LNCaP clone FGC (cell line): ENCODE results near the gene RAD51B.

Source experiments
- DNase-seq: peaks from one replicate; pipeline ENCODE4 v3.0.0-alpha.2; 2011; ENCODE audit warnings: low read depth
- H3K4me3 ChIP-seq: 2 replicates; pipeline ENCODE4 v1.5.1; 2011; ENCODE audit warnings: mild to moderate bottlenecking, low read depth, low read length, control low read depth
- TF ChIP-seq, protein P1 (sequence below): IDR thresholded peaks from 2 replicates; pipeline ENCODE4 v1.5.1; 2012; ENCODE audit warnings: mild to moderate bottlenecking; ENCODE audit not compliant: control insufficient read depth, insufficient read depth; ENCODE audit errors: extremely low read depth

RAD51B gene

DNA sequence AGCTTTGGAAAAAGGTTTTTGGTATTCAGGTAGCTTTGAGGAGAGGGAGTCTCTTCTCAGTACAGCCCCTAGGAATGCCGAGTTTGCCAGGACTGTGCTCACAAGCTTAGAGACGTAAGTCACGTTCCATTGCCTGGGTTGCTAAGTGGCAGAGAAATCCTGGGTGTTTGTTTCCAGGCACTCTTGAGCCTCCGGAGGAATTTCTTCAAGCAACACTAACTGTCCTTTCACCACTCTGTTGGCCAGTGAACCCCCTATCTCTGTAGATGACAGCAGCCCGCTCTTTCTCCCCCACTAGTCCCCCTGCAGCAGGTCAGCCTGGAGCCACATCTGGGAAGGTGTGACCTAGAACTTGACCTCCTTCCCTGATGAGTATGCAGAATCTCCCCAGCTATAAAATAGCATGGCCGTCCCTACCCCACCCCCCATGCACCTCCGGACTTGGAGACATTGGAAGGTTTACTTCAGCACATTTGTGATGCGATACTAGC lies 810.5 kb downstream of the RAD51B start:
- no peak for DNase-seq
- TF ChIP-seq, protein P1, sequence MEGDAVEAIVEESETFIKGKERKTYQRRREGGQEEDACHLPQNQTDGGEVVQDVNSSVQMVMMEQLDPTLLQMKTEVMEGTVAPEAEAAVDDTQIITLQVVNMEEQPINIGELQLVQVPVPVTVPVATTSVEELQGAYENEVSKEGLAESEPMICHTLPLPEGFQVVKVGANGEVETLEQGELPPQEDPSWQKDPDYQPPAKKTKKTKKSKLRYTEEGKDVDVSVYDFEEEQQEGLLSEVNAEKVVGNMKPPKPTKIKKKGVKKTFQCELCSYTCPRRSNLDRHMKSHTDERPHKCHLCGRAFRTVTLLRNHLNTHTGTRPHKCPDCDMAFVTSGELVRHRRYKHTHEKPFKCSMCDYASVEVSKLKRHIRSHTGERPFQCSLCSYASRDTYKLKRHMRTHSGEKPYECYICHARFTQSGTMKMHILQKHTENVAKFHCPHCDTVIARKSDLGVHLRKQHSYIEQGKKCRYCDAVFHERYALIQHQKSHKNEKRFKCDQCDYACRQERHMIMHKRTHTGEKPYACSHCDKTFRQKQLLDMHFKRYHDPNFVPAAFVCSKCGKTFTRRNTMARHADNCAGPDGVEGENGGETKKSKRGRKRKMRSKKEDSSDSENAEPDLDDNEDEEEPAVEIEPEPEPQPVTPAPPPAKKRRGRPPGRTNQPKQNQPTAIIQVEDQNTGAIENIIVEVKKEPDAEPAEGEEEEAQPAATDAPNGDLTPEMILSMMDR, result no peak
- no peak overlapping the region for H3K4me3 ChIP-seq

DNA sequence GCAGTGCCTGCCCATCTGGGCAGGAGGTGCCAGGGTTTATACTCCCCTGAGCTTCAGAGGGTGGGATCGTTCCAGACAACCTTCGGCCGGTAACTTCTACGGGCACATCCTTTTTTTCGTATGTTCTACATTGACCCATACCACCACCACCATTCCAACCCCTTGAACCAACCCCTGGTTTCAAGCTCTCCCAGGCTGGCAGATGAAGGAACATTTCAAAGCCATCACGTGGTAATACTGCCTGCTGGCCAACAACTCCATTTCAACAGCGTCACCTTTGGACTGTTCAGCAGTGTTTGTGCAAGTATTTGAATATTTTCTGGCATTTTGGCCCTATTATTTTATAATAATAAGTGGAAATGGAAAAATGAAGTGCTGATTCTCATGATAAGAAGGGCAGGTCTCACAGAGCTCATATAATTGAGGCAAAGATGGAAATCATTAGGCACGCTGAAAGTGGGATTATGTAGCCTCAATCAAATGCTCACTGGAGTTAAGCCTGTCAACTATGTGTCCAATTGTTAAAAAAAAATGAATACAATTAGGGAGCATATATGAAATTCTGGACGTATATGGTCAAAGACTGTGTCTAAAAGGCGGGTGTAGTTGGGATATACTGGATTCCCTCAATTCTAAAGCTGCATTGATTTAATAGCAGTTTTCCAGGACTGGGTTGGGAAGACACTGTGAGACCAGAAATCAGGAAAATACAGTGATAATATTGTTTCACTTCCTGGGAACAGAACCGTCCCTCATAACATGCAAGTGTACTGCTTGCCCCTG lies 811.2 kb downstream of the RAD51B start:
- no peak for DNase-seq
- H3K4me3 ChIP-seq, result no peak overlapping the region
- TF ChIP-seq, protein P1, result no peak

DNA sequence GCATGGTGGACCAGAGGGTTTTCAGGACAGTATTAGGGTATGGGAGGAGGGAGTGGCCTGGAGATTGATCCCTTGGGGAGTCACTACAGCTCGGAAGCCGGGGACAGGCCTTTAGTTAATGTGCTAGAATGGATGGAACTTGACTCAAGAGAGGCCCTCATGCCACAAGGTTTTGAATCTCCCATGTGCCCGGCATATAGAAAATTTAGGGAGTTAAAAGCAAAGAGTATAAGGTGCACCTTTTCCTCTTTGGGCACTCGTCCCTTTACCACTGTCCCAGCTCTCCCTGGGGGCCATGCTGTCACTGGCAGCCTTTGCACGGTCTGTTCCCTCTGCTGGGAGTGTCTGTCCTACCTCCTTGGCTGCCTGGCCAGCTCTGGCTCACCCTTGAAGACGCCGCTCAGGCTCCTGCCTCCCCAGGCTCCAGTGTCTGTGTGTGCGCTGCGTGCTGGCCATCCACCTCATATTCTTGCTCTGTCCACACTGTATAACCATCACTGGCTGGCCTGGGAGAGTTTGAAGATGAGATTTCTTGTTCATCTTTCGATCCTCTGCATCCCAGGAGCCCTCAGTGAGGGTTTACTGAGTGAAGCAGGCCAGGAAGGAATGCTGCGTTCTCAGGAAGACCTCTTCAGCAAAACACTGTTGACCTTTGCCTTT lies 811.9 kb downstream of the RAD51B start:
- TF ChIP-seq, protein P1, result no peak
- H3K4me3 ChIP-seq, result no peak overlapping the region
- DNase-seq, result no peak

DNA sequence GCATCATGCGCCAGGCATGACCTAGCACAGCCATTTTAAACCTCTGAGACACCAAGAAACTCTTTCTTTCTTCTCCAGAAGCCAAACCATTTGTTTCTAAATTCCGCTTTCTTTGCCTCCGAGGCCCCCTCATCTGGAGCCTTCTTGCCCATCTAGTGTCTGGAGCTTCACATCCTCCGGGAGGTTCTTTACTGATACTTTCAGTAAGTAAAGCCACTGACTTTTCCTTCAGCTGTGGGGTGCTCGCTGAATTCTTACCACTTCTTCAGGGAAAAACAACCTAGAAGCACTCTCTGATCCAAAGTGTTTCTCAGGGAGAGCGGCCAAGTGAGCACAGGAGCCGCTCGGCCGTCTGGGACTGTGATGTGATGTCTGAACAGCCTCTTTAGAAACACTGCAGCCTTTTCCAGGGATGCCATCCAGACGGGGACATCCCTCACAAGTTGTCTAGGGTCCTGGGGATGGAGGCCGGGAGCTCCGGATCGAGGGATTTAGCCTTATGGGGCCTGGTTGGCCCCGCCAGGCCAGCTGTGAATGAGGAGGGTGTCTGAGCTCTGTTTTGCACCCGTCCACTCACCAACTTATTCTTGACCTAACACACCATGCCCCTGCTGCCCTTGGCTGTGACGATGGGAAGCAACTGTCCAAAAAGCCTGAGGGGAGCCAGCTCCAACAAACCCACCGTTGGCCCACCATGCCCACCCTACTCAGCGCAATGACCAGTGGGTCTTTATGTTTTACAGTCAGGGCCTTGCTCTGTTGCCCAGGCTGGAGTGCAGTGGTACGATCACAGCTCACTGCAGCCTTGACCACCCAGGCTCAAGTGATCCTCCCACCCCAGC lies 812.7 kb downstream of the RAD51B start:
- no peak overlapping the region for H3K4me3 ChIP-seq
- no peak for DNase-seq

DNA sequence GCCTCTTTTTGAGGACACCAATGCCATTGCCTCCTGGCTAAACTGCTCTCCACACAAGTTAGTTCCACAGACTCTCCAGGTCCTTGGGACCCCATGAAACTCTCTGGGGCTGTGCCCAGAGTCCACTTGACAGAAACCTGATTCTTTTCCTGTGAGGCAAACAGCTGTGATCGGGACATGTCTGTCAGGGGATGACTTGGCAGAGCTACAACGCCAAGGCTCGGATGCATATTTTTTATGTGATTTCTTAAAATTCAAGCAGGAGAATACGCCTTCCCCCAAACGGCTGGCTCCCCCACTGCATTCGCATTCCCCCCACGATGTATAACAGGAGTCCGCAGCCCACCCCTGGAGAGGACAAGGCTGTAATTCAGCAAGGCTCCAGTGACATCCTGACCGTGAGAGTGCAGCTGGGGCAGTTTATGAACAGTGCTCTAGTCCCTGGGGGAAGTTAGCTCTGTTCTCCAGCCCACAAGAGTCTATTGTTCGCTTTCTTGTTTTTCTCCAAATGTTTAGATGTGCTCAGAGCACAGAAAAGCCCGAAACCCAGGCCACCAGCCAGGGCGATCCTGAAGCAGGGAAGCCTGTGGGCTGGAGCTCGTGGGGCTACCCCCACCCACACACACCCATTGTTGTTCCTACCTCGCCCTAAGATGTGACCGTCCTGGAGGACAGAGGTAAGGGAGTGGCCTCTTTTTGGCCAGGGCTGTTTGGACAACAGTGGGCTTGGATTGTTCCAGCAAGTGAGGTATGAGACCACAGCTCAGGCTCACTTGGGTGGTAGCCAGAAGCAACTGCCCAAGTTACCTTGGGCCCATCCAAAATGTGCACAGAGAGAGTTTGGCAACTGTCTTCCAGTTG lies 813.8 kb downstream of the RAD51B start:
- TF ChIP-seq, protein P1, result no peak
- H3K4me3 ChIP-seq, result no peak overlapping the region
- no peak for DNase-seq

More for the DNA sequence above, 812.7 kb downstream of the RAD51B start:
- TF ChIP-seq, protein P1, result no peak

DNA sequence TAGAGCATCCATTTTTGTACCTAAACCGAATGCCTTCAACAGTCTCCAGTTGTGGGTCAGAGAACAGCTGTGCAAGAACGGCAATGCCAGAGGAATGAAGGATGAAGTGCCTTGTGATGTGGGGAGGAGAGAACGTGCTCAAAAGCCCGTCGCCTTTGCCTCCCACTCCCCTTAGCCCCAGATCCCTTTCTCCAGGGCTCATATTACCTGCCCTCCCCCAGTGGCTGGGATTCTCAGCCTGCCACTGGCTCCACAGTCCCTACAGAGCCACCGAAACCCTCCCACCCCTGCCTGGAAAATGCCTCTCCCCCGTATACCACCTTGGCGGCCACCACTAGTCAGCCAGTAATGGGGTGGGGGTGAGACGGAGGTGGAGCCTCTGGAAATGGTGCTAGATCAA lies 814.8 kb downstream of the RAD51B start:
- no peak overlapping the region for H3K4me3 ChIP-seq
- DNase-seq, result no peak
- TF ChIP-seq, protein P1, result no peak
